Retinal pigment epithelial cell (primary cell): Measurements from ENCODE around the gene MALAT1.

ENCODE experiments used
- DNase-seq: peaks from one replicate; pipeline ENCODE4 v3.0.0-alpha.2; 2010; ENCODE audit warnings: low read depth
- H3K4me3 ChIP-seq: 2 replicates; pipeline ENCODE4 v1.5.1; 2011; ENCODE audit warnings: mild to moderate bottlenecking, low read length, control low read depth, moderate library complexity
- CTCF ChIP-seq: conservative IDR thresholded peaks from 2 replicates; pipeline ENCODE4 v1.5.1; 2011; ENCODE audit warnings: low read depth, low read length, control low read depth, inconsistent platforms

The MALAT1 gene

GRCh38 chr11:65530157-65530496 lies 31.3 kb downstream of the MALAT1 start:
- no peak for DNase-seq
- peak; percentile 40 for TF ChIP-seq CTCF
- no peak overlapping the region for H3K4me3 ChIP-seq

GRCh38 chr11:65532388-65533064 lies 33.7 kb downstream of the MALAT1 start:
- DNase-seq, result no peak
- no peak for TF ChIP-seq CTCF
- H3K4me3 ChIP-seq, result no peak overlapping the region

- TF ChIP-seq CTCF, result no peak
- no peak for DNase-seq
- no peak overlapping the region for H3K4me3 ChIP-seq
These were observed 36.3 kb downstream of the MALAT1 start for GRCh38 chr11:65535102-65535501.

GRCh38 chr11:65536412-65537295 lies 37.8 kb downstream of the MALAT1 start:
- H3K4me3 ChIP-seq, result no peak overlapping the region
- no peak for TF ChIP-seq CTCF
- DNase-seq, result no peak

GRCh38 chr11:65537296-65537597 lies 38.4 kb downstream of the MALAT1 start:
- no peak overlapping the region for H3K4me3 ChIP-seq
- DNase-seq, result no peak
- no peak for TF ChIP-seq CTCF

- H3K4me3 ChIP-seq, result no peak overlapping the region
- TF ChIP-seq CTCF, result no peak
- no peak for DNase-seq
These were observed 38.9 kb downstream of the MALAT1 start for GRCh38 chr11:65537620-65538231.
